SU-DHL-6 (cell line): ENCODE data around the gene OR51A4.

Experiments
- H2AFZ ChIP-seq: fragments of 200-600 bp; sonication (generic); 2 replicates; pipeline ENCODE4 v1.6.1; 2014; ENCODE audit warnings: low read depth, mild to moderate bottlenecking, moderate library complexity, mixed read lengths, antibody characterized with exemption, low read length; ENCODE audit not compliant: severe bottlenecking
- H3F3A ChIP-seq: fragments of 200-600 bp; shearing (Covaris generic); 2 replicates; pipeline ENCODE4 v1.6.0; 2016; ENCODE audit warnings: antibody characterized with exemption, mild to moderate bottlenecking; ENCODE audit not compliant: insufficient read depth
- H3K27ac ChIP-seq: fragments of 200-600 bp; sonication (generic); 2 replicates; pipeline ENCODE4 v1.5.1; 2016; ENCODE audit warnings: low read depth, mild to moderate bottlenecking, low read length, moderate library complexity, mixed read lengths
- H3K27me3 ChIP-seq: fragments of 200-600 bp; sonication (generic), shearing (Covaris generic); 2 replicates; pipeline ENCODE4 v1.6.0; 2014; ENCODE audit warnings: mild to moderate bottlenecking, low read length
- H3K36me3 ChIP-seq: fragments of 200-600 bp; sonication (generic); 2 replicates; pipeline ENCODE4 v1.6.1; 2014; ENCODE audit warnings: mild to moderate bottlenecking, low read length, mixed read lengths
- H3K4me2 ChIP-seq: fragments of 300-600, 200-600 bp; shearing (Covaris generic), sonication (generic); 2 replicates; pipeline ENCODE4 v1.6.0; 2014; ENCODE audit warnings: low read length, low read depth, mild to moderate bottlenecking; ENCODE audit not compliant: poor library complexity, severe bottlenecking
- H3K4me3 ChIP-seq: fragments of 200-600 bp; sonication (generic); 2 replicates; pipeline ENCODE4 v1.5.1; 2014; ENCODE audit warnings: antibody characterized with exemption, low read length, mild to moderate bottlenecking, mixed read lengths; ENCODE audit not compliant: insufficient read depth, poor library complexity, severe bottlenecking
- H3K79me2 ChIP-seq: fragments of 200-600 bp; sonication (generic); 2 replicates; pipeline ENCODE4 v1.6.1; 2014; ENCODE audit warnings: mild to moderate bottlenecking, low read length, moderate library complexity; ENCODE audit not compliant: insufficient read depth
- H3K9ac ChIP-seq: fragments of 200-600 bp; sonication (generic); 2 replicates; pipeline ENCODE4 v1.7.0; 2014; ENCODE audit warnings: mild to moderate bottlenecking, low read length
- H3K9me2 ChIP-seq: fragments of 200-600 bp; sonication (generic); replicated peaks from 2 replicates; pipeline ENCODE4 v1.6.1; 2014; ENCODE audit warnings: low read length; ENCODE audit not compliant: insufficient read depth
- H3K9me3 ChIP-seq: fragments of 200-600 bp; sonication (generic); 2 replicates; pipeline ENCODE4 v1.6.1; 2014; ENCODE audit warnings: low read length, mixed read lengths; ENCODE audit not compliant: insufficient read depth
- H4K20me1 ChIP-seq: fragments of 200-600 bp; sonication (generic); 2 replicates; pipeline ENCODE4 v1.6.1; 2014; ENCODE audit warnings: low read depth, mild to moderate bottlenecking, antibody characterized with exemption, low read length, moderate library complexity, mixed read lengths
- CTCF ChIP-seq: fragments of 200-600 bp; sonication (generic); IDR thresholded peaks from one replicate; pipeline ENCODE4 v1.5.1; 2017; ENCODE audit warnings: antibody characterized with exemption, mild to moderate bottlenecking, low read length, moderate library complexity; ENCODE audit not compliant: insufficient read depth, poor library complexity, severe bottlenecking
- EZH2phosphoT487 ChIP-seq: fragments of 200-600 bp; sonication (generic), shearing (Covaris generic); conservative IDR thresholded peaks from 2 replicates; pipeline ENCODE4 v1.6.1; 2018; ENCODE audit warnings: mild to moderate bottlenecking, antibody characterized with exemption, low read length, moderate library complexity, mixed read lengths

Gene OR51A4

GRCh38 chr11:4982678-4983077, 35.3 kb upstream of the OR51A4 start:
- H3K9ac ChIP-seq = no peak overlapping the region
- no peaks in the 10 kb centered on the region for H3F3A ChIP-seq
- H3K4me2 ChIP-seq = no peak overlapping the region
- H3K27me3 ChIP-seq = no peaks in the 10 kb centered on the region
- TF ChIP-seq CTCF = no peak
- TF ChIP-seq EZH2phosphoT487 = no peak
- H2AFZ ChIP-seq = no peak overlapping the region
- no peaks in the 10 kb centered on the region for H3K79me2 ChIP-seq
- H3K9me3 ChIP-seq = no peaks in the 10 kb centered on the region
- no peak overlapping the region for H3K4me3 ChIP-seq
- H3K36me3 ChIP-seq = no peaks in the 10 kb centered on the region
- no peaks in the 10 kb centered on the region for H3K9me2 ChIP-seq
- H4K20me1 ChIP-seq = peaks cover 4% of the 10 kb centered on the region; the same call in 1 of the 2 replicates
- no peak overlapping the region for H3K27ac ChIP-seq

- H3K79me2 ChIP-seq = no peaks in the 10 kb centered on the region
- H3K9me2 ChIP-seq = no peaks in the 10 kb centered on the region
- no peak overlapping the region for H3K9ac ChIP-seq
- H4K20me1 ChIP-seq = no peaks in the 10 kb centered on the region
- H3K4me2 ChIP-seq = no peak overlapping the region
- no peak overlapping the region for H3K4me3 ChIP-seq
- no peak overlapping the region for H3K27ac ChIP-seq
- no peaks in the 10 kb centered on the region for H3K9me3 ChIP-seq
- no peaks in the 10 kb centered on the region for H3K27me3 ChIP-seq
- no peaks in the 10 kb centered on the region for H3K36me3 ChIP-seq
- no peaks in the 10 kb centered on the region for H3F3A ChIP-seq
- no peak for TF ChIP-seq CTCF
- no peak for TF ChIP-seq EZH2phosphoT487
- no peak overlapping the region for H2AFZ ChIP-seq
Observed at GRCh38 chr11:4979036-4979435, 31.6 kb upstream of the OR51A4 start.

GRCh38 chr11:4975436-4975835, 28.0 kb upstream of the OR51A4 start:
- H3F3A ChIP-seq = no peaks in the 10 kb centered on the region
- no peaks in the 10 kb centered on the region for H3K36me3 ChIP-seq
- no peaks in the 10 kb centered on the region for H3K9me2 ChIP-seq
- no peaks in the 10 kb centered on the region for H3K27me3 ChIP-seq
- no peak overlapping the region for H3K27ac ChIP-seq
- no peaks in the 10 kb centered on the region for H3K9me3 ChIP-seq
- TF ChIP-seq EZH2phosphoT487 = no peak
- TF ChIP-seq CTCF = no peak
- H2AFZ ChIP-seq = no peak overlapping the region
- H3K4me2 ChIP-seq = no peak overlapping the region
- H3K4me3 ChIP-seq = no peak overlapping the region
- no peaks in the 10 kb centered on the region for H4K20me1 ChIP-seq
- H3K79me2 ChIP-seq = no peaks in the 10 kb centered on the region
- no peak overlapping the region for H3K9ac ChIP-seq
